Adrenal gland (tissue), 5 donors: ENCODE data around the gene ADAMTS18.

Source experiments
- CTCF ChIP-seq, 6 experiments: fragments of 450-650 bp in 4 of 6; fragments of 200-600 bp in 2 of 6; sonication (generic) in 1 of 6; IDR thresholded peaks; 1 replicate in 5 of 6; 2 replicates in 1 of 6; pipeline versions ENCODE4 v1.5.1 to v1.8.0; 2016 to 2021; ENCODE audit warnings: antibody characterized with exemption in 6 of 6, mild to moderate bottlenecking in 2 of 6, moderate library complexity in 1 of 6
- POLR2A ChIP-seq, 2 donors: fragments of 450-650 bp; IDR thresholded peaks; one replicate each; pipeline ENCODE4 v1.6.1; 2017; ENCODE audit warnings: antibody characterized with exemption in 2 of 2, mild to moderate bottlenecking in 2 of 2, moderate library complexity in 1 of 2
- donor health status: DM: no; HTN: no; CAD: no.

GRCh38 chr16:77328768-77329167 lies 106.1 kb downstream of the ADAMTS18 start:
- TF ChIP-seq CTCF (IDR thresholded peaks at IDR 0.05) (no peak), POLR2A (IDR thresholded peaks at IDR 0.05) (no peak)
